HEK293 (cell line): ENCODE measurements around the gene CRIP1.

ENCODE experiments used
- ZNF140 ChIP-seq: fragments of 450-650 bp; formaldehyde crosslinking; IDR thresholded peaks from 2 replicates; pipeline ENCODE4 v1.5.1; 2016; ENCODE audit warnings: missing biosample characterization, missing genetic modification characterization
- ZNF23 ChIP-seq: fragments of 450-650 bp; formaldehyde crosslinking; IDR thresholded peaks from 2 replicates; pipeline ENCODE4 v1.5.1; 2016; ENCODE audit warnings: missing biosample characterization, missing genetic modification characterization, borderline replicate concordance
- ZNF426 ChIP-seq: fragments of 450-650 bp; formaldehyde crosslinking; IDR thresholded peaks from 2 replicates; pipeline ENCODE4 v1.5.1; 2017; ENCODE audit warnings: missing biosample characterization, missing genetic modification characterization, mild to moderate bottlenecking, inconsistent platforms, moderate library complexity
- ZNF473 ChIP-seq: fragments of 450-650 bp; formaldehyde crosslinking; IDR thresholded peaks from 2 replicates; pipeline ENCODE4 v1.5.1; 2017; ENCODE audit warnings: missing biosample characterization, missing genetic modification characterization
- ZNF530 ChIP-seq: fragments of 450-650 bp; formaldehyde crosslinking; IDR thresholded peaks from 2 replicates; pipeline ENCODE4 v1.5.1; 2016; ENCODE audit warnings: low read depth, missing biosample characterization, missing genetic modification characterization

DNA sequence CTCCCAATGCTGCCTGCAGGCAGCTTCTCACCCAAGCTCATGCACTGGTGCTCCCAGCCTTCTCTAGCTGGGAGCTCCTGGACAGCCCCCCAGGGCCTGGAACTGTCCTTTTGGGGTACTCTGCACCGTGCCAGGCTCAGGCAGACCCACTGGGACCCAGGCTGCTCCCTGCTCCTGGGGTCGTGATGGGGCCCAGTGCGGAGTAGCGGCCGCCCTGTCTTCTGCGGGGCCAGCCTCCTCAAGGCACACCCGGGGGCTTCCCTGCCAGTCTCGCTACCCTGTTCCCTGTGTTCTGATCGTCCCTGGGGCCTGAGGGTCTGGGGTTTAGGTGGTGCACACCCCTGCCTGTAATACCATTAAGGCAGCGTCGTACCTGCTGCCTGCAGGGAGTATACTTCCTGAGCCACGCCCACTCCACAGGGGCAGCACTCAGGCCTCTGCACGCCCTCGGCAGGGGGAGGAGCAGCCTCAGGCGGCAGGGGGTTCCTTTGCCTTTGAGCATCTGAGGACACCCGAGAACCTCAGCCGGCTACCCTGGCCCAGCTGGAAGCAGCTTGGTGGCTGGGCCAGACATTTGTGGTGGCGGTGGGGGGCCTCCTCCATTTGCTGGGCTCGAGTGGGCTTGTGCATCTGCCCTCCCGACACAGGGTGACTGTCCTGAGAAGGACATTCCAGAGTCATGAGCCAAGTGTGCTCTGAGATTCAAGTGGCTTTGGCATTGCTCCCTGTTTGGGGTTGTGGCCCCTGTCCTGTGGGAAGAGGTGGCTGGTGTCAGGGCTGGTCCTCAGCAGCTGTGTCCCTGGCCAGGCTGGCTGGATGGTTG, 21.3 kb upstream of the CRIP1 start:
- TF ChIP-seq ZNF140 (tag by site-specific recombination), result no peak
- TF ChIP-seq ZNF530, result no peak
- no peak for TF ChIP-seq ZNF23 (tag by site-specific recombination)
- TF ChIP-seq ZNF473 (tag by site-specific recombination), result no peak
- TF ChIP-seq ZNF426, result no peak
